GM19239 (cell line): ENCODE data around the gene RABGAP1L.
"Not testable (repeated sequence)": the region's sequence is repeated elsewhere in the genome, so short reads cannot be mapped to it uniquely, and the experiment has no call there.

Experiments
- DNase-seq: peaks from one replicate; pipeline ENCODE4 v3.0.0; 2011; ENCODE audit warnings: low spot score; ENCODE audit not compliant: insufficient read length
- FAIRE-seq: peaks from 2 replicates; lab custom pipeline; 2011; peaks lifted over from hg19 to GRCh38; lab: Jason Lieb, UNC

Gene RABGAP1L

DNA sequence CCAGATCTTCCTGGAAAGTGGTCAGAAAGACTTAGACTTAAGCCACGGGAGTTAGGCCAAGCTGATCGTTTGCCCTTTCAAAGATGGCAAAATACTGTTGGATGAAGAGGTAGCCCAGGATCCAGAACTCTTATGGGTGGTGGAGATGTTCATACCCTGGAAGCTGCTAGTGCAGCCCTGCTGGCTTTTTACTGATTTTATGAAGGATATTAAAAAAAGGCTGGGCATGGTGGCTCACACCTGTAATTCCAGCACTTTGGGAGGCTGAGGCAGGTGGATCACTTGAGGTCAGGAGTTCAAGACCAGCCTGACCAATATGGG lies 864.6 kb downstream of the RABGAP1L start:
- not testable (repeated sequence) for DNase-seq

GRCh38 chr1:175024773-175025172 lies 865.5 kb downstream of the RABGAP1L start:
- FAIRE-seq (no peak), DNase-seq (no peak)

More for the DNA sequence above, 864.6 kb downstream of the RABGAP1L start:
- FAIRE-seq = peak; percentile 52

GRCh38 chr1:175033953-175034352 lies 874.6 kb downstream of the RABGAP1L start:
- DNase-seq (no peak), FAIRE-seq (no peak)

DNA sequence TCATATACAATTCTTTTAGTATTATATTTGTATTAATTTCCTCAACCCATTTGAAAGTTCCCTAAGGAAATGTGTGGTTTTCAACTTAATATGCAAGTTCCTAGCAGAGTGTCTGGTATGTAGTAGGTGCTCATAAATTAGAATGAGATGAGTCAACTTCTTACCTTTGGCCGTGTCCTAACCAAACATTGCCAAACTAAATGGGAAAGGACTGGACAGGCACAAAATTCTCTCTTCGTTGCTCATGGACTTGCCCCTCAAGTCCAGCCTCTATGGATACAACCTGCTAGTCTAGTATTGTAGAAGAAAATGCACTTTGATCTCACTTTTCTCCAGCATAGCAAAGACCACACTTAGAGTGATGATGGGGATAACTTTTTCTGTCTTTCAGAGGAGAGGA lies 875.5 kb downstream of the RABGAP1L start:
- no peak for FAIRE-seq
- DNase-seq = no peak

DNA sequence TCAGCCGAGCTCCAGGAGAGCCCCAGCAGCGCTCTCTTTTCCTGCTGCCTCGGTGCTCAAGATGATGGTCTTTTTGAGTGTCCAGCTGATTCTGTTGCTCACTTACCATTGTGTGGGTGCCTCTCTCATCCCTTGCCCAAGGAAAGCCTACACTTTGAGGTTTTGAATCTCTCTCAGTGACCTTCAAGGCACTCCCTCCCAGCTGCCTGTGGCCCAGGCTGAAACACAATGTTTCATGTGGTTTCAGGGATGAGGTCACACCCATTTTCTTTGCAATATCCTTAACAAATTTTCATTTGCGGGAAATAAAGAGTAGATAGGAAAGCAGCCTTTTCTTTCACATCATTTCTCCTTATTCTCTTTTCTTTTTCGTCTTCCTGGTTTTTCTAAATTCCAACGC lies 876.5 kb downstream of the RABGAP1L start:
- no peak for DNase-seq
- FAIRE-seq = no peak

DNA sequence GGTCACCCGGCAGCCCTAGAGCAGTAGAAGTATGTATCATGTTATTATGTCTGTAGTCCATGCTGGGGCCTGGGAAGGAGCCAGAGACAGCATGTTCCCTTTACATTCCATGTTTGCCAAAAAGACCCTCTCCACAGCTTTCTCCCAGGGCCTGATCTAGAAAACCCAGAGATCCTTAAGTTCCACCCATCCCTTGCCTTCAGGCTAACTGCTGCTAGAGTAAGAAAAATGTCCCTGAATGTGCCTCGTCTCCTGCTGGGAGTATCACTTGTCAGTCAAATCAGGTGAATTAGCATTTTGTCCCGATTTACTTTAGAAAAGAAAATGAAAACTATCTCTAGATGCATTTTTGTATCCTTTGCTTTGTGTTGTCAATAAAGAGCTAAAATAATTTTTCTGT lies 877.2 kb downstream of the RABGAP1L start:
- FAIRE-seq (no peak), DNase-seq (no peak)

GRCh38 chr1:175037416-175037815 lies 878.1 kb downstream of the RABGAP1L start:
- FAIRE-seq (no peak), DNase-seq (no peak)

DNA sequence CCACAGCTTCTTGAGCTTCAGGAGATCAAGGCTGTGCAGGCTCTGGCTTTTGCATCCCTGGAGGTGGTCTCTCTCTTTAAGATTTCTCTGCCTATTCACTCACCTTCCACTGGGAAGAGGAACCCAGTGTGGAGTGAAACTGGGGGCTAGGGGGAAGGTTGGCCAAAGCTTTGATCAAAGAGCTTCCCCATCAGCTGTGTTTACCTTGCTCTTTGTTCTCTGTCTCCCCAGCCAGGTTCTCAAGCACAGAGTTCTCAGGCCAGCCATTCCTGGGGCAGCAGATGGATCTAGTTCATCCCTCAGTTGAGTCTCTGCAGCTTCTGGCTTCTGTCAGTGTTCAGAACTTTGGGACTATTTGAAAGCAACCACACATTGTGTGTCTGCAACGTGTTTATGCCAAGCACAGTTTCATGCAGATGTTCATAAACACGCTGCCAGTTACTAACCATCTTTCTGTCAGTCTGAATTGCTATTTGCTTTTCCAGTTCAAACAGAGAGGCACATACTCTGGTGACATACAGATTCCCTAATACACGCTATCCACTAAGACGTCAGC lies 881.1 kb downstream of the RABGAP1L start:
- no peak for FAIRE-seq
- no peak for DNase-seq

DNA sequence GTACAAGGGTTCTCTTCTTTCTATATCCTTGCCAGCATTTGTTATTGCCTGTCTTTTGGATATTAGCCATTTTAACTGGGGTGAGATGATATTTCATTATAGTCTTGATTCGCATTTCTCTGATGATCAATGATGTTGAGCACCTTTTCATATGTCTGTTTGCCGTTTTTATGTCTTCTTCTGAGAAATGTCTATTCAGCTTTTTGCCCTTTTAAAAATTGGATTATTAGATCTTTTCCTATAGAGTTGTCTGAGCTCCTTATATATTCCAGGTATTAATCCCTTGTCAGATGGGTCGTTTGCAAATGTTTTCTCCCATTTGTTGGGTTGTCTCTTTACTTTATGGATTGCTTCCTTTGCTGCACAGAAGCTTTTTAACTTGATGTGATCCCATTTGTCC lies 883.3 kb downstream of the RABGAP1L start:
- FAIRE-seq = no peak
- no peak for DNase-seq

DNA sequence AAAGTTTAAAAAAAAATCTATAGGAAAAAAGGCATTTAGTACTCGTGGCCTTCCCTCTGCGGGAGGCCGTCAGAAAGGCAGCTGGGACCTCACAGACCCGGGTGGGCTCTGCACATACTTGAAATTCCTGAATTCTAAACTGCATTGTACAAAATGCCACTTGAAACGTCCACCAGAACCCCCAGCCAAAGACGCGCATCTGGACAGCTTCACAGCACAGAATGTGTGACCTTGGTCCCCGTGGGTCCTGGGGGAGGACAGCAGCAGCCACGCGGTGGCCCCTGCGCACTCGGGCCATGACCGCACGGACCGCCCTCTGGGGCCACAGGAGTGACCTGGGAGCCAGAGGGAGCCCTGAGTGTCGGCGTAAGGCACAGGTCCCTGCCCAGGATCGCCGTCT lies 884.5 kb downstream of the RABGAP1L start:
- DNase-seq (no peak), FAIRE-seq (no peak)

GRCh38 chr1:175044591-175044990 lies 885.3 kb downstream of the RABGAP1L start:
- not testable (repeated sequence) for DNase-seq, FAIRE-seq
